ENCODE data around the gene SPSB1.

DNA sequence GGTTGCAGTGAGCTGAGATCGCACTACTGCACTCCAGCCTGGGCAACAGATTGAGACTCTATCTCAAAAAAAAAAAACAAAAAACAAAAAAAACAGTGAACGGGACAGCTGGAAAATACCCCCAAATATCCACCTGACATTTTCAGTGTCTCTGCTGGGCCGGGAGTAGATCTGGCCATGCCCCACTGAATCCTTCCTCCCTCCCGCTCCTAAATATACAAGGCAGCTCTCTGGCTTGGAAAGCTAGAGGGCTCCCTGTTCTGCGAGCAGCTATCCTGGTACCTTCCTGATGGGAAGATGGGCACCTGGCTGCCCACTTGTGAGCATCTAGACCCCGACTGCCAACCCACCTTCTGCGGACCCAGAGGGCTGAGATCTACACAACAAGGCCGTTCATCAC, 21.4 kb downstream of the SPSB1 start:
- TF ChIP-seq, protein P1, sequence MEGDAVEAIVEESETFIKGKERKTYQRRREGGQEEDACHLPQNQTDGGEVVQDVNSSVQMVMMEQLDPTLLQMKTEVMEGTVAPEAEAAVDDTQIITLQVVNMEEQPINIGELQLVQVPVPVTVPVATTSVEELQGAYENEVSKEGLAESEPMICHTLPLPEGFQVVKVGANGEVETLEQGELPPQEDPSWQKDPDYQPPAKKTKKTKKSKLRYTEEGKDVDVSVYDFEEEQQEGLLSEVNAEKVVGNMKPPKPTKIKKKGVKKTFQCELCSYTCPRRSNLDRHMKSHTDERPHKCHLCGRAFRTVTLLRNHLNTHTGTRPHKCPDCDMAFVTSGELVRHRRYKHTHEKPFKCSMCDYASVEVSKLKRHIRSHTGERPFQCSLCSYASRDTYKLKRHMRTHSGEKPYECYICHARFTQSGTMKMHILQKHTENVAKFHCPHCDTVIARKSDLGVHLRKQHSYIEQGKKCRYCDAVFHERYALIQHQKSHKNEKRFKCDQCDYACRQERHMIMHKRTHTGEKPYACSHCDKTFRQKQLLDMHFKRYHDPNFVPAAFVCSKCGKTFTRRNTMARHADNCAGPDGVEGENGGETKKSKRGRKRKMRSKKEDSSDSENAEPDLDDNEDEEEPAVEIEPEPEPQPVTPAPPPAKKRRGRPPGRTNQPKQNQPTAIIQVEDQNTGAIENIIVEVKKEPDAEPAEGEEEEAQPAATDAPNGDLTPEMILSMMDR (IDR thresholded peaks at IDR 0.05; ENCODE audit: poor library complexity, severe bottlenecking): no peak
- TF ChIP-seq MXI1 (conservative IDR thresholded peaks at IDR 0.05; ENCODE audit: poor library complexity, severe bottlenecking) (no peak), POLR2AphosphoS5 (IDR thresholded peaks at IDR 0.05) (no peak)
- TF ChIP-seq, protein P2, sequence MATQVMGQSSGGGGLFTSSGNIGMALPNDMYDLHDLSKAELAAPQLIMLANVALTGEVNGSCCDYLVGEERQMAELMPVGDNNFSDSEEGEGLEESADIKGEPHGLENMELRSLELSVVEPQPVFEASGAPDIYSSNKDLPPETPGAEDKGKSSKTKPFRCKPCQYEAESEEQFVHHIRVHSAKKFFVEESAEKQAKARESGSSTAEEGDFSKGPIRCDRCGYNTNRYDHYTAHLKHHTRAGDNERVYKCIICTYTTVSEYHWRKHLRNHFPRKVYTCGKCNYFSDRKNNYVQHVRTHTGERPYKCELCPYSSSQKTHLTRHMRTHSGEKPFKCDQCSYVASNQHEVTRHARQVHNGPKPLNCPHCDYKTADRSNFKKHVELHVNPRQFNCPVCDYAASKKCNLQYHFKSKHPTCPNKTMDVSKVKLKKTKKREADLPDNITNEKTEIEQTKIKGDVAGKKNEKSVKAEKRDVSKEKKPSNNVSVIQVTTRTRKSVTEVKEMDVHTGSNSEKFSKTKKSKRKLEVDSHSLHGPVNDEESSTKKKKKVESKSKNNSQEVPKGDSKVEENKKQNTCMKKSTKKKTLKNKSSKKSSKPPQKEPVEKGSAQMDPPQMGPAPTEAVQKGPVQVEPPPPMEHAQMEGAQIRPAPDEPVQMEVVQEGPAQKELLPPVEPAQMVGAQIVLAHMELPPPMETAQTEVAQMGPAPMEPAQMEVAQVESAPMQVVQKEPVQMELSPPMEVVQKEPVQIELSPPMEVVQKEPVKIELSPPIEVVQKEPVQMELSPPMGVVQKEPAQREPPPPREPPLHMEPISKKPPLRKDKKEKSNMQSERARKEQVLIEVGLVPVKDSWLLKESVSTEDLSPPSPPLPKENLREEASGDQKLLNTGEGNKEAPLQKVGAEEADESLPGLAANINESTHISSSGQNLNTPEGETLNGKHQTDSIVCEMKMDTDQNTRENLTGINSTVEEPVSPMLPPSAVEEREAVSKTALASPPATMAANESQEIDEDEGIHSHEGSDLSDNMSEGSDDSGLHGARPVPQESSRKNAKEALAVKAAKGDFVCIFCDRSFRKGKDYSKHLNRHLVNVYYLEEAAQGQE (IDR thresholded peaks at IDR 0.05; ENCODE audit: borderline replicate concordance): no peak

Measured in neural cell (in vitro differentiated cells).